ENCODE data around the gene BDKRB1.

- TF ChIP-seq CTCF (IDR thresholded peaks at IDR 0.05; ENCODE audit: low read depth, low read length, poor library complexity, severe bottlenecking): no peak
- TF ChIP-seq EZH2phosphoT487 (IDR thresholded peaks at IDR 0.05; ENCODE audit: borderline replicate concordance, low read length): no peak
These were observed 20.6 kb upstream of the BDKRB1 start for GRCh38 chr14:96235426-96235825.

All from DOHH2 (cell line).